ENCODE results near the gene LETM1. TPM values are rescaled to one million over a fixed set of nuclear protein-coding genes. Genes with fewer than 3 reads are reported as not detected.

Gene LETM1
- total and polyA plus RNA-seq, 2 experiments from 2014 or later, result 23.3 to 68.9 TPM

DNA sequence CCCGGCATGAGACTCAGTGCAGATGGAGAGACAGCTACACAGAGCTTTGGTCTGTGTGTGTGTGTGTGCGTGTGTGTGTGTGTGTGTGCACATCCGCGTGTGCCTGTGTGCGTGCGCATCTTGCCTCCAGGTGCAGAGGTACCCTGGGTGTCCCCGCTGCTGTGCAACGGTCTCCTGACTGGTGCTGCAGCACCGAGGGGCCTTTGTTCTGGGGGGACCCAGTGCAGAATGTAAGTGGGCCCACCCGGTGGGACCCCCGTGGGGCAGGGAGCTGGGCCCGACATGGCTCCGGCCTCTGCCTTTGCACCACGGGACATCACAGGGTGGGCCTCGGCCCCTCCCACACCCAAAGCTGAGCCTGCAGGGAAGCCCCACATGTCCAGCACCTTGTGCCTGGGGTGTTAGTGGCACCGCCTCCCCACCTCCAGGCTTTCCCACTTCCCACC, 48.6 kb downstream of the LETM1 start:
- Histone ChIP-seq H2AFZ (no peak overlapping the region), H3K27me3 (ENCODE audit: insufficient read depth) (no peaks in the 10 kb centered on the region), H3K27ac (ENCODE audit: low read depth) (no peak overlapping the region), H3K36me3 (ENCODE audit: insufficient read depth) (no peaks in the 10 kb centered on the region), H3K79me2 (replicated peaks; ENCODE audit: insufficient read depth) (no peaks in the 10 kb centered on the region), H3K4me2 (no peak overlapping the region), H4K20me1 (replicated peaks; ENCODE audit: insufficient read depth) (no peaks in the 10 kb centered on the region), H3K9me2 (ENCODE audit: insufficient read depth) (no peaks in the 10 kb centered on the region), H3K4me1 (ENCODE audit: insufficient read depth) (no peaks in the 10 kb centered on the region), H3K4me3 (no peak overlapping the region), H3F3A (replicated peaks; ENCODE audit: low read depth) (0 out of 2 replicates have a peak, but pooled peaks cover 4% of the 10 kb centered on the region)
- Mint-ChIP-seq H3K27ac (no peak overlapping the region), H3K9me3 (no peaks in the 10 kb centered on the region), H3K36me3 (ENCODE audit: low read depth) (no peaks in the 10 kb centered on the region; the same call in 2 of the 3 replicates), H3K27me3 (ENCODE audit: insufficient read depth, low read depth, poor library complexity) (peaks cover 5% of the 10 kb centered on the region), H3K4me1 (peaks cover under 1% of the 10 kb centered on the region; the same call in 1 of the 3 replicates), H3K4me3 (no peak overlapping the region)
- DNase-seq (ENCODE audit: low spot score) (no peak), ATAC-seq (no peak)
- TF ChIP-seq, protein P1, sequence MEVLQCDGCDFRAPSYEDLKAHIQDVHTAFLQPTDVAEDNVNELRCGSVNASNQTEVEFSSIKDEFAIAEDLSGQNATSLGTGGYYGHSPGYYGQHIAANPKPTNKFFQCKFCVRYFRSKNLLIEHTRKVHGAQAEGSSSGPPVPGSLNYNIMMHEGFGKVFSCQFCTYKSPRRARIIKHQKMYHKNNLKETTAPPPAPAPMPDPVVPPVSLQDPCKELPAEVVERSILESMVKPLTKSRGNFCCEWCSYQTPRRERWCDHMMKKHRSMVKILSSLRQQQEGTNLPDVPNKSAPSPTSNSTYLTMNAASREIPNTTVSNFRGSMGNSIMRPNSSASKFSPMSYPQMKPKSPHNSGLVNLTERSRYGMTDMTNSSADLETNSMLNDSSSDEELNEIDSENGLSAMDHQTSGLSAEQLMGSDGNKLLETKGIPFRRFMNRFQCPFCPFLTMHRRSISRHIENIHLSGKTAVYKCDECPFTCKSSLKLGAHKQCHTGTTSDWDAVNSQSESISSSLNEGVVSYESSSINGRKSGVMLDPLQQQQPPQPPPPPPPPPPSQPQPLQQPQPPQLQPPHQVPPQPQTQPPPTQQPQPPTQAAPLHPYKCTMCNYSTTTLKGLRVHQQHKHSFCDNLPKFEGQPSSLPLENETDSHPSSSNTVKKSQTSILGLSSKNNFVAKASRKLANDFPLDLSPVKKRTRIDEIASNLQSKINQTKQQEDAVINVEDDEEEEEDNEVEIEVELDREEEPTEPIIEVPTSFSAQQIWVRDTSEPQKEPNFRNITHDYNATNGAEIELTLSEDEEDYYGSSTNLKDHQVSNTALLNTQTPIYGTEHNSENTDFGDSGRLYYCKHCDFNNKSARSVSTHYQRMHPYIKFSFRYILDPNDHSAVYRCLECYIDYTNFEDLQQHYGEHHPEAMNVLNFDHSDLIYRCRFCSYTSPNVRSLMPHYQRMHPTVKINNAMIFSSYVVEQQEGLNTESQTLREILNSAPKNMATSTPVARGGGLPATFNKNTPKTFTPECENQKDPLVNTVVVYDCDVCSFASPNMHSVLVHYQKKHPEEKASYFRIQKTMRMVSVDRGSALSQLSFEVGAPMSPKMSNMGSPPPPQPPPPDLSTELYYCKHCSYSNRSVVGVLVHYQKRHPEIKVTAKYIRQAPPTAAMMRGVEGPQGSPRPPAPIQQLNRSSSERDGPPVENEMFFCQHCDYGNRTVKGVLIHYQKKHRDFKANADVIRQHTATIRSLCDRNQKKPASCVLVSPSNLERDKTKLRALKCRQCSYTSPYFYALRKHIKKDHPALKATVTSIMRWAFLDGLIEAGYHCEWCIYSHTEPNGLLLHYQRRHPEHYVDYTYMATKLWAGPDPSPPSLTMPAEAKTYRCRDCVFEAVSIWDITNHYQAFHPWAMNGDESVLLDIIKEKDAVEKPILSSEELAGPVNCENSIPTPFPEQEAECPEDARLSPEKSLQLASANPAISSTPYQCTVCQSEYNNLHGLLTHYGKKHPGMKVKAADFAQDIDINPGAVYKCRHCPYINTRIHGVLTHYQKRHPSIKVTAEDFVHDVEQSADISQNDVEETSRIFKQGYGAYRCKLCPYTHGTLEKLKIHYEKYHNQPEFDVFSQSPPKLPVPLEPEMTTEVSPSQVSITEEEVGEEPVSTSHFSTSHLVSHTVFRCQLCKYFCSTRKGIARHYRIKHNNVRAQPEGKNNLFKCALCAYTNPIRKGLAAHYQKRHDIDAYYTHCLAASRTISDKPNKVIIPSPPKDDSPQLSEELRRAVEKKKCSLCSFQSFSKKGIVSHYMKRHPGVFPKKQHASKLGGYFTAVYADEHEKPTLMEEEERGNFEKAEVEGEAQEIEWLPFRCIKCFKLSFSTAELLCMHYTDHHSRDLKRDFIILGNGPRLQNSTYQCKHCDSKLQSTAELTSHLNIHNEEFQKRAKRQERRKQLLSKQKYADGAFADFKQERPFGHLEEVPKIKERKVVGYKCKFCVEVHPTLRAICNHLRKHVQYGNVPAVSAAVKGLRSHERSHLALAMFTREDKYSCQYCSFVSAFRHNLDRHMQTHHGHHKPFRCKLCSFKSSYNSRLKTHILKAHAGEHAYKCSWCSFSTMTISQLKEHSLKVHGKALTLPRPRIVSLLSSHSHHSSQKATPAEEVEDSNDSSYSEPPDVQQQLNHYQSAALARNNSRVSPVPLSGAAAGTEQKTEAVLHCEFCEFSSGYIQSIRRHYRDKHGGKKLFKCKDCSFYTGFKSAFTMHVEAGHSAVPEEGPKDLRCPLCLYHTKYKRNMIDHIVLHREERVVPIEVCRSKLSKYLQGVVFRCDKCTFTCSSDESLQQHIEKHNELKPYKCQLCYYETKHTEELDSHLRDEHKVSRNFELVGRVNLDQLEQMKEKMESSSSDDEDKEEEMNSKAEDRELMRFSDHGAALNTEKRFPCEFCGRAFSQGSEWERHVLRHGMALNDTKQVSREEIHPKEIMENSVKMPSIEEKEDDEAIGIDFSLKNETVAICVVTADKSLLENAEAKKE (CRISPR knock-in tag; IDR thresholded peaks at IDR 0.05), result no peak
- no peak for TF ChIP-seq ZNF114 (CRISPR knock-in tag; IDR thresholded peaks at IDR 0.05)
- TF ChIP-seq, protein P2, sequence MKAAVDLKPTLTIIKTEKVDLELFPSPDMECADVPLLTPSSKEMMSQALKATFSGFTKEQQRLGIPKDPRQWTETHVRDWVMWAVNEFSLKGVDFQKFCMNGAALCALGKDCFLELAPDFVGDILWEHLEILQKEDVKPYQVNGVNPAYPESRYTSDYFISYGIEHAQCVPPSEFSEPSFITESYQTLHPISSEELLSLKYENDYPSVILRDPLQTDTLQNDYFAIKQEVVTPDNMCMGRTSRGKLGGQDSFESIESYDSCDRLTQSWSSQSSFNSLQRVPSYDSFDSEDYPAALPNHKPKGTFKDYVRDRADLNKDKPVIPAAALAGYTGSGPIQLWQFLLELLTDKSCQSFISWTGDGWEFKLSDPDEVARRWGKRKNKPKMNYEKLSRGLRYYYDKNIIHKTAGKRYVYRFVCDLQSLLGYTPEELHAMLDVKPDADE (IDR thresholded peaks at IDR 0.05), result no peak
- no peak for TF ChIP-seq POLR2AphosphoS5 (IDR thresholded peaks at IDR 0.05; ENCODE audit: low read depth)
- TF ChIP-seq, protein P3, sequence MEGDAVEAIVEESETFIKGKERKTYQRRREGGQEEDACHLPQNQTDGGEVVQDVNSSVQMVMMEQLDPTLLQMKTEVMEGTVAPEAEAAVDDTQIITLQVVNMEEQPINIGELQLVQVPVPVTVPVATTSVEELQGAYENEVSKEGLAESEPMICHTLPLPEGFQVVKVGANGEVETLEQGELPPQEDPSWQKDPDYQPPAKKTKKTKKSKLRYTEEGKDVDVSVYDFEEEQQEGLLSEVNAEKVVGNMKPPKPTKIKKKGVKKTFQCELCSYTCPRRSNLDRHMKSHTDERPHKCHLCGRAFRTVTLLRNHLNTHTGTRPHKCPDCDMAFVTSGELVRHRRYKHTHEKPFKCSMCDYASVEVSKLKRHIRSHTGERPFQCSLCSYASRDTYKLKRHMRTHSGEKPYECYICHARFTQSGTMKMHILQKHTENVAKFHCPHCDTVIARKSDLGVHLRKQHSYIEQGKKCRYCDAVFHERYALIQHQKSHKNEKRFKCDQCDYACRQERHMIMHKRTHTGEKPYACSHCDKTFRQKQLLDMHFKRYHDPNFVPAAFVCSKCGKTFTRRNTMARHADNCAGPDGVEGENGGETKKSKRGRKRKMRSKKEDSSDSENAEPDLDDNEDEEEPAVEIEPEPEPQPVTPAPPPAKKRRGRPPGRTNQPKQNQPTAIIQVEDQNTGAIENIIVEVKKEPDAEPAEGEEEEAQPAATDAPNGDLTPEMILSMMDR (conservative IDR thresholded peaks at IDR 0.05; ENCODE audit: low read depth in 2 of 2), result no peak
- TF ChIP-seq JUNB (IDR thresholded peaks at IDR 0.05; ENCODE audit: unreplicated experiment), result no peak
- no peak for TF ChIP-seq CREB1 (CRISPR knock-in tag; IDR thresholded peaks at IDR 0.05; ENCODE audit: low read depth)
- no peak for TF ChIP-seq NANOG (IDR thresholded peaks at IDR 0.05; ENCODE audit: borderline replicate concordance)
- TF ChIP-seq ZNF331 (CRISPR knock-in tag; IDR thresholded peaks at IDR 0.05; ENCODE audit: low read depth), result no peak
- no peak for TF ChIP-seq STAT1 (IDR thresholded peaks at IDR 0.05; ENCODE audit: unreplicated experiment)
- no peak for TF ChIP-seq EZH2 (IDR thresholded peaks at IDR 0.05; ENCODE audit: low read depth, unreplicated experiment)
- TF ChIP-seq, protein P4, sequence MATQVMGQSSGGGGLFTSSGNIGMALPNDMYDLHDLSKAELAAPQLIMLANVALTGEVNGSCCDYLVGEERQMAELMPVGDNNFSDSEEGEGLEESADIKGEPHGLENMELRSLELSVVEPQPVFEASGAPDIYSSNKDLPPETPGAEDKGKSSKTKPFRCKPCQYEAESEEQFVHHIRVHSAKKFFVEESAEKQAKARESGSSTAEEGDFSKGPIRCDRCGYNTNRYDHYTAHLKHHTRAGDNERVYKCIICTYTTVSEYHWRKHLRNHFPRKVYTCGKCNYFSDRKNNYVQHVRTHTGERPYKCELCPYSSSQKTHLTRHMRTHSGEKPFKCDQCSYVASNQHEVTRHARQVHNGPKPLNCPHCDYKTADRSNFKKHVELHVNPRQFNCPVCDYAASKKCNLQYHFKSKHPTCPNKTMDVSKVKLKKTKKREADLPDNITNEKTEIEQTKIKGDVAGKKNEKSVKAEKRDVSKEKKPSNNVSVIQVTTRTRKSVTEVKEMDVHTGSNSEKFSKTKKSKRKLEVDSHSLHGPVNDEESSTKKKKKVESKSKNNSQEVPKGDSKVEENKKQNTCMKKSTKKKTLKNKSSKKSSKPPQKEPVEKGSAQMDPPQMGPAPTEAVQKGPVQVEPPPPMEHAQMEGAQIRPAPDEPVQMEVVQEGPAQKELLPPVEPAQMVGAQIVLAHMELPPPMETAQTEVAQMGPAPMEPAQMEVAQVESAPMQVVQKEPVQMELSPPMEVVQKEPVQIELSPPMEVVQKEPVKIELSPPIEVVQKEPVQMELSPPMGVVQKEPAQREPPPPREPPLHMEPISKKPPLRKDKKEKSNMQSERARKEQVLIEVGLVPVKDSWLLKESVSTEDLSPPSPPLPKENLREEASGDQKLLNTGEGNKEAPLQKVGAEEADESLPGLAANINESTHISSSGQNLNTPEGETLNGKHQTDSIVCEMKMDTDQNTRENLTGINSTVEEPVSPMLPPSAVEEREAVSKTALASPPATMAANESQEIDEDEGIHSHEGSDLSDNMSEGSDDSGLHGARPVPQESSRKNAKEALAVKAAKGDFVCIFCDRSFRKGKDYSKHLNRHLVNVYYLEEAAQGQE (IDR thresholded peaks at IDR 0.05; ENCODE audit: unreplicated experiment), result no peak
- TF ChIP-seq EZH2phosphoT487 (IDR thresholded peaks at IDR 0.05; ENCODE audit: unreplicated experiment), result no peak

All from GM23338 (cell line).